Epithelial cell of proximal tubule (primary cell): ENCODE results near the gene SPACDR. TPM values are rescaled to one million over a fixed set of nuclear protein-coding genes. Genes with fewer than 3 reads are reported as not detected.

Experiments
- DNase-seq: peaks from one replicate; pipeline ENCODE4 v3.0.0-alpha.2; 2011; ENCODE audit warnings: low read depth
- H3K4me3 ChIP-seq: 2 replicates; pipeline ENCODE4 v1.5.1; 2011; ENCODE audit warnings: low read depth, mild to moderate bottlenecking, low read length
- total RNA-seq: library from RNA; depleted of rRNA; stranded (reverse); fragments of >200 nt; gene quantifications from 2 replicates; pipeline ENCODE4 v1.2.3, GENCODE V29; 2015
- TF ChIP-seq, protein P1 (sequence below): conservative IDR thresholded peaks from 2 replicates; pipeline ENCODE4 v1.5.1; 2012; ENCODE audit warnings: low read depth, mild to moderate bottlenecking, low read length

The SPACDR gene
- total RNA-seq, 1 donor from 2014 or later: not detected

DNA sequence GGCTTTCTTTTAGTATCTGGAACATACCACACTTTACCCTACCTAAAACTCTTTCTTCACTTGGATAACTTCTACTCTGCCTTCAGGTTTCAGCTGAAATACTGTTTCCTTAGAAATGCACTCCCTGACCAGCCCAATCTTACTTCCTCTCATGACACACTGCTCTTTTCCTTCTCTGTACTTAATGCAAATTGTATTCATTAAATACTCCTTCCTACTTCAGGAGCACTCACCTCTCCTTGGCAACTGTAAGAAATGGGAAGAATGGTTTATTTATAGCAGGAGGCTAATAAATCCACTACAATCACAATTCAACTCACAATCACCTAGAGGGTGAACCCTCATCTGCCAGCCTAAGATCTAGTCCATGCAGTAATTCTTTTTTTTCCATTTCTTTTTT lies 50.7 kb downstream of the SPACDR start:
- no peak for DNase-seq
- TF ChIP-seq, protein P1, sequence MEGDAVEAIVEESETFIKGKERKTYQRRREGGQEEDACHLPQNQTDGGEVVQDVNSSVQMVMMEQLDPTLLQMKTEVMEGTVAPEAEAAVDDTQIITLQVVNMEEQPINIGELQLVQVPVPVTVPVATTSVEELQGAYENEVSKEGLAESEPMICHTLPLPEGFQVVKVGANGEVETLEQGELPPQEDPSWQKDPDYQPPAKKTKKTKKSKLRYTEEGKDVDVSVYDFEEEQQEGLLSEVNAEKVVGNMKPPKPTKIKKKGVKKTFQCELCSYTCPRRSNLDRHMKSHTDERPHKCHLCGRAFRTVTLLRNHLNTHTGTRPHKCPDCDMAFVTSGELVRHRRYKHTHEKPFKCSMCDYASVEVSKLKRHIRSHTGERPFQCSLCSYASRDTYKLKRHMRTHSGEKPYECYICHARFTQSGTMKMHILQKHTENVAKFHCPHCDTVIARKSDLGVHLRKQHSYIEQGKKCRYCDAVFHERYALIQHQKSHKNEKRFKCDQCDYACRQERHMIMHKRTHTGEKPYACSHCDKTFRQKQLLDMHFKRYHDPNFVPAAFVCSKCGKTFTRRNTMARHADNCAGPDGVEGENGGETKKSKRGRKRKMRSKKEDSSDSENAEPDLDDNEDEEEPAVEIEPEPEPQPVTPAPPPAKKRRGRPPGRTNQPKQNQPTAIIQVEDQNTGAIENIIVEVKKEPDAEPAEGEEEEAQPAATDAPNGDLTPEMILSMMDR: no peak
- no peak overlapping the region for H3K4me3 ChIP-seq

DNA sequence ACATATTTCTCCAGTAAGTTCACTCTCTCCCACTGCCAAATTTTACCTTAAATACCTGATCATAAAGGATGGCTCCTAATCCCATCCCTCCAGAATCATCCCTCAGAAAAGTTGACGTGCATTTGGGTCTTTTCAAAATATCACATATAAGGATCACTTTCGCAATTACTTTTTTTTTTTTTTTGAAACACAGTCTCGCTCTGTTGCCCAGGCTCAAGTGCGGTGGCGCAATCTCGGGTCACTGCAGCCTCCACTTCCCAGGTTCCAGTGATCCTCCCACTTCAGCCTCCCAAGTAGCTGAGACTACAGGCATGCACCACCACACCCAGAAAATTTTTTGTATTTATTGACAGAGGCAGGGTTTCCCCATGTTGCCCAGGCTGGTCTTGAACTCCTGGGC lies 53.0 kb downstream of the SPACDR start:
- no peak for DNase-seq
- TF ChIP-seq, protein P1: no peak
- no peak overlapping the region for H3K4me3 ChIP-seq

DNA sequence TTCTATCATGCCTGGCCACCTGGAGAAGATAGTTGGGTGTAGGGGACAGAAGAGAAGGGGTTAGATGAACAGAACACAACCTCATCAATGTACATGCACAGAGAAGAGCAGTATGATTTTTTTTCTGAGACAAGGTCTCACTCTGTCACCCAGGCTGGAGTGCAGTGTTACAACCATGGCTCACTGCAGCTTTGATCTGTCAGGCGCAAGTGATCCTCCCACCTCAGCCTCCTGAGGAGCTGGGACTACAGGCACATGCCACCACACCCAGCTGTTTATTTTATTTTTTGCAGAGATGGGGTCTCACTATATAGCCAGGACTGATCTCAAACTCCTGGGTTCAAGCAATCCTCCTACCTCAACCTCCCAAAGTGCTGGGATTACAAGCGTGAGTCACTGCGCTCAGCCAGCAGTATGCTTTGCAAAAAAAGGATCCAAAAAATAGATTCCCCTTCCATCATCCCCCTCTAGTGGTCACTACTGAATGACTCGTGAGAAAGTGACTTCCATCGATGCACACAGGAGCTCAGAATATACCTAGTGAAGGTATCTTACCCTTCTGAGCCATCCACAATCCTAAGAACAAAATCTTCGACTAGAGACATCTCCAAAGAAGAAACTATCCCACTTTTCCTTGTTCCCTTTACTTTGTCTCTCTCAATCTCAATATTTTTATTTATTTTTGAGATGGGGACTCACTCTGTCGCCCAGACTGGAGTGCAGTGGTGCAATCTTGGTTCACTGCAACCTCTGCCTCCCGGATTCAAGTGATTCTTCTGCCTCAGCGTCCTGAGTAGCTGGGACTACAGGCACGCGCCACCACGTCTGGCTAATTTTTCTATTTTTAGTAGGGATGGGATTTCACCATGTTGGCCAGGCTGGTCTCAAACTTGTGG lies 56.5 kb downstream of the SPACDR start:
- peak; percentile 22 for DNase-seq
- TF ChIP-seq, protein P1: peak; percentile 73
- no peak overlapping the region for H3K4me3 ChIP-seq

DNA sequence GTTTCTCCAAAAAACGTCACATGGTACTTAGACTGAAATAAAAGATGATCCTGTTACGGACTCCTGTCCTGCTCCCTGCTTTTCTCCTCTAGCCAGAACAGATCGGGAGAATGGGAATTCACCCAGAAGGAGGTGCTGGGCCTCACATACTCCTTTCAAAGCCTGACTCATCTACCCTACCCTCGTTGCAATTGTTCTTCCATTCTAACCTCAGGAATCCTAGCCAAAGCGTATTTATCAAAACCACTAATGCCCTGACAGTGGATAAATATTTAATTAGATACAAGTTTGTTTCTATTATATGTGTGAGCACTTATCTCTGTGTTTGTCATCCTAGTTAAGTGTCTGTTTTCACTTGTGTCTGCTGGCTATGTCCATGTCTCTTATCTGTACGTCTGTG lies 57.3 kb downstream of the SPACDR start:
- TF ChIP-seq, protein P1: no peak
- peak; percentile 4 for DNase-seq
- no peak overlapping the region for H3K4me3 ChIP-seq

Other genes starting within 250 kb of the SPACDR start
- not detected in 2 replicates for gene PVRIG, start 244.3 kb downstream of the SPACDR start, total RNA-seq
- gene SPDYE3, start 156.6 kb downstream of the SPACDR start, total RNA-seq: not detected in 2 replicates
- gene PILRB, start 106.1 kb downstream of the SPACDR start, total RNA-seq: 14.3 and 14.5 TPM in 2 replicates
- not detected in 2 replicates for gene PILRA, start 90.8 kb downstream of the SPACDR start, total RNA-seq
- 0.65 and 3.8 TPM in 2 replicates for gene ZCWPW1, start 35.6 kb downstream of the SPACDR start, total RNA-seq
- 26.5 and 34.1 TPM in 2 replicates for gene MEPCE, start 34.4 kb downstream of the SPACDR start, total RNA-seq
- 78.6 and 127 TPM in 2 replicates for gene PPP1R35, start 27.8 kb downstream of the SPACDR start, total RNA-seq
- gene TSC22D4, start 15.0 kb upstream of the SPACDR start, total RNA-seq: 36.6 and 45.4 TPM in 2 replicates
- gene NYAP1, start 19.7 kb upstream of the SPACDR start, total RNA-seq: 0.72 and 1.2 TPM in 2 replicates
- gene AGFG2, start 74.9 kb upstream of the SPACDR start, total RNA-seq: 10.9 and 17.4 TPM in 2 replicates
- gene SAP25, start 109.6 kb upstream of the SPACDR start, total RNA-seq: 1.7 TPM in 1 of 2 replicates, not detected in the other
- gene LRCH4, start 121.9 kb upstream of the SPACDR start, total RNA-seq: 36.8 and 62.0 TPM in 2 replicates
- 0.80 and 1.0 TPM in 2 replicates for gene FBXO24, start 122.1 kb upstream of the SPACDR start, total RNA-seq
- 1.4 and 4.4 TPM in 2 replicates for gene PCOLCE, start 138.1 kb upstream of the SPACDR start, total RNA-seq
- gene MOSPD3, start 148.3 kb upstream of the SPACDR start, total RNA-seq: 12.1 and 17.0 TPM in 2 replicates
- gene TFR2, start 177.3 kb upstream of the SPACDR start, total RNA-seq: 1.1 and 5.9 TPM in 2 replicates
- not detected in 2 replicates for gene ACTL6B, start 192.2 kb upstream of the SPACDR start, total RNA-seq
- 245 and 295 TPM in 2 replicates for gene GNB2, start 209.5 kb upstream of the SPACDR start, total RNA-seq
- 8.5 and 14.1 TPM in 2 replicates for gene GIGYF1, start 230.0 kb upstream of the SPACDR start, total RNA-seq
- 42.7 and 79.3 TPM in 2 replicates for gene POP7, start 241.9 kb upstream of the SPACDR start, total RNA-seq